Colonic mucosa (tissue), 4 donors: ENCODE measurements around the gene JADE3. TPM values are rescaled to one million over a fixed set of nuclear protein-coding genes. Genes with fewer than 3 reads are reported as not detected.

ENCODE experiments used
- DNase-seq: peaks from one replicate; pipeline ENCODE4 v3.0.0-alpha.2; 2020
- H3K27ac ChIP-seq: fragments of 200-600 bp; one replicate; pipeline ENCODE4 v1.8.0; 2021
- H3K27me3 ChIP-seq: fragments of 200-600 bp; one replicate; pipeline ENCODE4 v1.8.0; 2021
- H3K36me3 ChIP-seq: fragments of 200-600 bp; one replicate; pipeline ENCODE4 v1.8.0; 2021
- H3K4me1 ChIP-seq: fragments of 200-600 bp; one replicate; pipeline ENCODE4 v1.8.0; 2021; ENCODE audit warnings: mild to moderate bottlenecking
- H3K4me3 ChIP-seq: fragments of 200-600 bp; one replicate; pipeline ENCODE4 v1.8.0; 2021
- H3K9ac ChIP-seq, 2 donors: one replicate each; pipeline ENCODE4 v1.7.0; 2013; ENCODE audit warnings: control low read depth in 2 of 2, low read depth in 2 of 2, low read length in 2 of 2
- H3K9me3 ChIP-seq: fragments of 200-600 bp; one replicate; pipeline ENCODE4 v1.8.0; 2021
- intact Hi-C: fragments of 100-400 bp; cut with DNase I; formaldehyde crosslinking; loops from one replicate; pipeline ENCODE4 v1.14.1; 2022
- total RNA-seq, 2 donors: library from RNA; stranded (reverse); fragmentation: NEBNext Ultra II Directional in 1 of 2; extraction: Animal tissue kit (Norgen Biotek cat#: 25700) in 1 of 2; gene quantifications; one replicate each; pipeline ENCODE4 v1.2.1, GENCODE V29; 2021
- TF ChIP-seq, protein P1 (sequence below): fragments of 200-600 bp; IDR thresholded peaks from one replicate; pipeline ENCODE4 v1.8.0; 2022; ENCODE audit warnings: antibody characterized with exemption, mild to moderate bottlenecking
- donor health status: healthy.
- donor health status: DM: no; HTN: no; CAD: no.
- donor health status: DM: no; HTN: no; CAD: no.

JADE3 gene
- total RNA-seq, 2 donors from 2014 or later: 7.7 to 8.0 TPM

GRCh38 chrX:47059142-47059874 lies 147.1 kb downstream of the JADE3 start:
- TF ChIP-seq, protein P1, sequence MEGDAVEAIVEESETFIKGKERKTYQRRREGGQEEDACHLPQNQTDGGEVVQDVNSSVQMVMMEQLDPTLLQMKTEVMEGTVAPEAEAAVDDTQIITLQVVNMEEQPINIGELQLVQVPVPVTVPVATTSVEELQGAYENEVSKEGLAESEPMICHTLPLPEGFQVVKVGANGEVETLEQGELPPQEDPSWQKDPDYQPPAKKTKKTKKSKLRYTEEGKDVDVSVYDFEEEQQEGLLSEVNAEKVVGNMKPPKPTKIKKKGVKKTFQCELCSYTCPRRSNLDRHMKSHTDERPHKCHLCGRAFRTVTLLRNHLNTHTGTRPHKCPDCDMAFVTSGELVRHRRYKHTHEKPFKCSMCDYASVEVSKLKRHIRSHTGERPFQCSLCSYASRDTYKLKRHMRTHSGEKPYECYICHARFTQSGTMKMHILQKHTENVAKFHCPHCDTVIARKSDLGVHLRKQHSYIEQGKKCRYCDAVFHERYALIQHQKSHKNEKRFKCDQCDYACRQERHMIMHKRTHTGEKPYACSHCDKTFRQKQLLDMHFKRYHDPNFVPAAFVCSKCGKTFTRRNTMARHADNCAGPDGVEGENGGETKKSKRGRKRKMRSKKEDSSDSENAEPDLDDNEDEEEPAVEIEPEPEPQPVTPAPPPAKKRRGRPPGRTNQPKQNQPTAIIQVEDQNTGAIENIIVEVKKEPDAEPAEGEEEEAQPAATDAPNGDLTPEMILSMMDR: no peak
- peaks cover 6% of the 10 kb centered on the region for H3K27me3 ChIP-seq
- intact Hi-C loops: no loop called here
- no peak overlapping the region for H3K4me3 ChIP-seq
- no peak for DNase-seq
- H3K36me3 ChIP-seq: no peaks in the 10 kb centered on the region
- no peaks in the 10 kb centered on the region for H3K4me1 ChIP-seq
- no peaks in the 10 kb centered on the region for H3K9me3 ChIP-seq
- H3K9ac ChIP-seq: no peak overlapping the region
- H3K27ac ChIP-seq: no peak overlapping the region

GRCh38 chrX:47060708-47061107 lies 148.5 kb downstream of the JADE3 start:
- TF ChIP-seq, protein P1: no peak
- no peaks in the 10 kb centered on the region for H3K9me3 ChIP-seq
- no peaks in the 10 kb centered on the region for H3K36me3 ChIP-seq
- H3K27me3 ChIP-seq: peaks cover 6% of the 10 kb centered on the region
- intact Hi-C loops: no loop called here
- no peak for DNase-seq
- H3K4me1 ChIP-seq: no peaks in the 10 kb centered on the region
- no peak overlapping the region for H3K27ac ChIP-seq
- no peak overlapping the region for H3K4me3 ChIP-seq
- no peak overlapping the region for H3K9ac ChIP-seq

- Histone ChIP-seq H3K36me3 (no peaks in the 10 kb centered on the region), H3K27ac (no peak overlapping the region), H3K4me1 (no peaks in the 10 kb centered on the region), H3K27me3 (peaks cover 6% of the 10 kb centered on the region), H3K9ac (no peak overlapping the region), H3K9me3 (no peaks in the 10 kb centered on the region), H3K4me3 (no peak overlapping the region)
- intact Hi-C loops: no loop called here
- TF ChIP-seq, protein P1: no peak
- DNase-seq: no peak
Observed at GRCh38 chrX:47061238-47061919, 149.2 kb downstream of the JADE3 start.

GRCh38 chrX:47063179-47063578 lies 151.0 kb downstream of the JADE3 start:
- DNase-seq: no peak
- Histone ChIP-seq H3K9me3 (no peaks in the 10 kb centered on the region), H3K27me3 (peaks cover 6% of the 10 kb centered on the region), H3K27ac (no peak overlapping the region), H3K4me1 (no peaks in the 10 kb centered on the region), H3K4me3 (no peak overlapping the region), H3K9ac (no peak overlapping the region), H3K36me3 (no peaks in the 10 kb centered on the region)
- TF ChIP-seq, protein P1: no peak
- intact Hi-C loops: no loop called here

DNA sequence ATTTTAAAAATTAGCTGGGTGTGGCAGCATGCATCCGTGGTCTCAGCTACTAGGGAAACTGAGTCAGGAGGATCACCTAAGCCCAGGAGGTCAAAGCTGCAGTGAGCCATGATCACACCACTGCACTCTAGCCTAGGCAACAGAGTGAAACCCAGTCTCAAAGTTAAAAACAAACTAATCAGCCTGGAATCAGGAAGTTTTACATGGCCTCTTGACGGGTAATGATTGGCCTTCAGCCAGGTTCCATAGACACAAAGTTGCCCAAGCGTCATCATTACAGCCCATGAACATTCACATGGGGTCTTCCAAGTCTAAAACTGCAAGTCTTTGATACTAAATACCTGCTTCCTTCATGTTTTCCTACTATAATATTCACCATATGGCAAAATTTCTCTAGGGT lies 156.0 kb downstream of the JADE3 start:
- Histone ChIP-seq H3K36me3 (no peaks in the 10 kb centered on the region), H3K4me3 (no peak overlapping the region), H3K9me3 (no peaks in the 10 kb centered on the region), H3K4me1 (no peaks in the 10 kb centered on the region), H3K27me3 (no peaks in the 10 kb centered on the region), H3K9ac (no peak overlapping the region), H3K27ac (no peak overlapping the region)
- TF ChIP-seq, protein P1: no peak
- intact Hi-C loops: no loop called here
- DNase-seq: no peak
